GM19372 (cell line): ENCODE data around the gene USP32.
A peak's percentile ranks its signal among the peaks of the same experiment; 100 is the strongest.
"Not testable (repeated sequence)": the region's sequence is repeated elsewhere in the genome, so short reads cannot be mapped to it uniquely, and the experiment has no call there.

Source experiments
- ATAC-seq: cut with Tn5 transposase; IDR thresholded peaks from one replicate; pipeline ENCODE4 v1.9.1; 2021; ENCODE audit warnings: mild to moderate bottlenecking, low read depth, moderate library complexity; ENCODE audit not compliant: unreplicated experiment

USP32 gene

DNA sequence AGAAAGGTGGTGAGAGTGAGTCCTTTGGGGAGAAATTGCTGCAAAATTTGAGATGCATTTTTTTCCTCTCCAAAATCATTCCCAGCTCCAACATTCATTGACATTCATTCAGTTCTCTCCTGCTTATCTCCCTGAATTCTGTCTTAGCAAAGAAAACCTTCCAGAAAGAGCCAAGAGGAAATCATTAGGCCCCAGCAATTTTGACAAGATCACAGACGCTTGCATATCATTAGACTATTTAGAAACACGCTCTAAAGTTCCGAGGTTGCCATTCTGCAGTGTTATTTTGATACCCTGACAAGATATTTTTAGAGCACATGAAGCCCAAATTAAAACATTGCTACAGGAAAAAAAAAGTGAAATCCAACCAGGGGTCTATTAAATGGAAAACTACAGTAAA is 20.8 kb upstream of the USP32 start:
- no peak for ATAC-seq

DNA sequence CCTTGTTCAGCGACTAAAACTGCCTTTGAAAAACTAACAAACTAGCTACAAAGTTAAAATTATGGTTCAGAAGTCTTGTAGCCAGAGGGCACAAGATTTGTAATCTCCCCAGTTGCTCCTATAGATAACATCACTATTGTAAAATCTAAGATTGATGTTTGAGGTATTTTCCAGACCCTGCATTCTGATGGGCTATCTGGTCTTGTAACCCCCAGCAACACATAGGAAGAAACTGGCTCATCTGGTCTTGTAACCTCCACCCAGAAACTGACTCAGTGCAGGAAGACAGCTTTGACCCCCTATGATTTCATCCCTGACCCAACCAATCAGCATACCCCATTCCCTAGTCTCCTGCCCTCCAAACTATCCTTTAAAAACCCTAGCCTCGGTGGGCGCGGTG is 18.1 kb upstream of the USP32 start:
- ATAC-seq = no peak

DNA sequence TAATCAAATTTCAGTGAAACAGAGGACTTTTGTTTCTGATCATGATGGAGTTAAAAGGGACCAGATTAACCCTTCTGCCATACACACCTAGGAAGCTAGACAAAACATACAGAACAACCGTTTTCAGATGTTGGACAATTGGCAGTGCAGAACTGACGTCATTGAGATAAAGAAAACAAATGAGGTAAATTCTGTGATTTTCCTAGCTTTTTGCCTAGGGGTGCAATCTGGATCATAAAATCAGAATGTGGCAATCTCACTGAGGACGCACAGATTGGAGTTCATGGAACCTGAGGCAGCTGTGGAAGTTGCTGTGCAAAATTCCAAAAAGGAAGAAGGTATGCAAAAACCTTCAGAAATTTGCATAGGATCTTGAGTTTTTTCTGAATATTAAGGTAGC is 15.0 kb upstream of the USP32 start:
- no peak for ATAC-seq

DNA sequence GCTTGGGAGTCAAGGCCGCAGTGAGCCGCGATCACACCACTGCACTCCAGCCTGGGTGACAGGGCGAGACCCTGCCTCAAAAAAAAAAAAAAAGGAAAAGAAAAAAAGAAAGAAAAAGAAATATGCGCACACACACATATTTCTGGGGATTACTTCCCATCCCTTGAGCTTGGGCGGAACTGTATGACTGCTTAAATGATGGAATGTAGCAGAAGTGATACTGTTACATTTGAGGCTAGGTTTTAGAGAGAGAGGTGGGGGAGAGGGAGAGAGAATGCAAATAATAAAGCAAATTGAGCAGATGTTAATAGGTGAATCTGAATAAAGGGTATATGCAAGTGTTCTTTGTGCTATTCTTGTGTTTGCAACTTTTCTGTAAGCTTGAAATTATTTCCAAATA is 12.0 kb upstream of the USP32 start:
- ATAC-seq = no peak

DNA sequence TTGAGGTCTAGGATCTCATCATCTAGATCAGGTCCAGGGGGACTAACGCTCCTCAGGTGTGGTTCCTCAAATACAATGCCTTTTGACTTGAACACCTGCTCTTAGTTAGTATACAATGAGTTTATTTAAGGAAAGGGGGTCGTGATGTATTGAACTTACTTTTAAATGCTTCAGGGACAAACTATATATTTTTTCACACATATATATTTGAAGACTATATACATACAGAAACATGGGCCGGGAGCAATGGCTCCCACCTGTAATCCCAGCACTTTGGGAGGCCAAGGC is 11.5 kb upstream of the USP32 start:
- no peak for ATAC-seq

DNA sequence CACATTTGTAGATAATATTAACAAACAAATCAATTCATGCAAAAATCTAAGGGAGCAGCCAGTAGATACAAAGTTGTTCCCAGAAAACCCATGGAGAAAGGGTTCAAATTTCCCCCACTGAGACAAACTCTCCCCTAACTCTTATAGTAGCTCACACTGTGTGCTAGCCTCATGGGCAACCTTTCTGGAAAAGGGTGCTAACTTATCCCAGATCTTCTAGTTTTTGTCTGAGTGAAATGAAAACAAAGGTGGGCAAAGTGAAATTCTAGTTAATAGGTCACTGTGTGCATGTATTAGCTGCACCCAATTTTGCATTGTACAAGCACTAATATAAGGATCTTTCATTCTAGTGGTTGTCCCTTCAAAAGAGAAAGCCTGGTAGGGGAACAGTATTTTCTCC is 9.9 kb upstream of the USP32 start:
- no peak for ATAC-seq

DNA sequence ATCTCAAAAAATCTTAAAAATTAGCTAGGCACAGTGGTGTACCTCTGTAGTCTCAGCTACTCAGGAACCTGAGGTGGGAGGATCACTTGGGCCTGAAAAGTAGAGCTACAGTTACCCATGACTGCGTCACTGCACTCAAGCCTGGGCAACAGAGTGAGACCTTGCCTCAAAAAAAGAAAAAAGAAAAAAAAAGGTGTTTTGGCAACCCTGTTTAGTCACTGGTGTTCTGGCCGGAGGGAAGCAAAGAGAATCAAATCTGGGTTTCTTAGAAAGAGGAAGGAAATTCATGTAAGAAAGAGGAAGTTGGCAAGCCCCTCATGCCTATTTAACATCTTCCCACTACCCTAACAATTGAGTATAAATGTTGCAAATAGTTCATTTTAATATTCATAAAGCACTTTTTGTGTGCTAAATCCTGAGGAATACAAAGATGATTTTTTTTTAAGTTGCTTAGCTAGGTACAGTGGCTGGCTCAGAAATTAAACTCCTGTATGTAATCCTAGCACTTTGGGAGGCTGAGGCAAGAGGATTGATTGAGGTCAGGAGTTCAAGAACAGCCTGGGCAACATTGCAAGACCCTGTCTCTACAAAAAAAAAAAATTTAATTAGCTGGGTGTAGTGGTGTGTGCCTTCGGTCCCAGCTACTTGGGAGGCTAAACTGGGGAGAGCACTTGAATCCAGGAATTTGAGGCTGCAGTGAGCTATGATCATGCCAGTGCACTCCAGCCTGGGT is 6.5 kb upstream of the USP32 start:
- ATAC-seq = peak; percentile 70

DNA sequence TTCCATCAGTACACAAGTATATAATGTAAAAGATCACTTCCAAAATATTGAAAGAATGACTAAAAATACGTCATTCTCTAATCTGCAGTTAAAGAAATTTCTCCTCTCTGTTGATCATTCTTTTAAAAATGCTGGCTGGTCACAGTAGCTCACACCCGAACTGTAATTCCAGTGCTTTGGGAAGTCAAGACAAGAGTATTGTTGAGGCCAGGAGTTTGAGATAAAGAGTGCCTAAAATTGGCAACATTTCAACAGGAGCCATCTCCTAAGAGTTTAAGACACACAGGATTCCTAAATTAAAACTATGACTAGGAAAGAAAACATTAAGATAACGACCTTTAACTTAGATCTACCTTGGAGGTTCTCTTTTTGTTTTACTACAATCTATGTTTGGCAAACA is 4.5 kb upstream of the USP32 start:
- ATAC-seq = no peak

DNA sequence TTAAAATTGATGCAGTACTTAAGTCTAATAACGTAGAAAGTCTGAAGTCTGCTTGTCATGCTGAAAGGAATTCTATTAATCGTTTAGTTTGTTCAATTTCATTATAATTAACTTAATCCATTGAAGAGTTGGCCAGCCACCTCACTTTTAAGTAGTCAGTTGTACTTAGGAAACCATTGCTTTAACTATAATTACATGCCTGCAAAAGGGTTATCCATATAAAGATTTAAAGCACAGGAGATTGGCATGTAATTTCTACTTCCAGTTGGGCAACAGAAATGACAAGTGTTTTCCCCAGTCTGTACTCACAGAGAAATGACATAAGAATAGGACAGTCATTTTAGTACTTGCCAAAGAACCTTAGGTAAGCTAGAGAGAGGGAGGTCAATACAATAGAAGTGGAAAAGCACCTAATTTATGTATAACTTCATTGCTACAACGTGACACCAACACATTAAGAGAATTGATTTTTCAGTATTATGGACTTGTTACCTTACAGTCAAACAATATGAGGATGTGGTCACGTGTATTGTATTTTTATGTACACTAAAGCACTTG is 3.7 kb upstream of the USP32 start:
- ATAC-seq = no peak

DNA sequence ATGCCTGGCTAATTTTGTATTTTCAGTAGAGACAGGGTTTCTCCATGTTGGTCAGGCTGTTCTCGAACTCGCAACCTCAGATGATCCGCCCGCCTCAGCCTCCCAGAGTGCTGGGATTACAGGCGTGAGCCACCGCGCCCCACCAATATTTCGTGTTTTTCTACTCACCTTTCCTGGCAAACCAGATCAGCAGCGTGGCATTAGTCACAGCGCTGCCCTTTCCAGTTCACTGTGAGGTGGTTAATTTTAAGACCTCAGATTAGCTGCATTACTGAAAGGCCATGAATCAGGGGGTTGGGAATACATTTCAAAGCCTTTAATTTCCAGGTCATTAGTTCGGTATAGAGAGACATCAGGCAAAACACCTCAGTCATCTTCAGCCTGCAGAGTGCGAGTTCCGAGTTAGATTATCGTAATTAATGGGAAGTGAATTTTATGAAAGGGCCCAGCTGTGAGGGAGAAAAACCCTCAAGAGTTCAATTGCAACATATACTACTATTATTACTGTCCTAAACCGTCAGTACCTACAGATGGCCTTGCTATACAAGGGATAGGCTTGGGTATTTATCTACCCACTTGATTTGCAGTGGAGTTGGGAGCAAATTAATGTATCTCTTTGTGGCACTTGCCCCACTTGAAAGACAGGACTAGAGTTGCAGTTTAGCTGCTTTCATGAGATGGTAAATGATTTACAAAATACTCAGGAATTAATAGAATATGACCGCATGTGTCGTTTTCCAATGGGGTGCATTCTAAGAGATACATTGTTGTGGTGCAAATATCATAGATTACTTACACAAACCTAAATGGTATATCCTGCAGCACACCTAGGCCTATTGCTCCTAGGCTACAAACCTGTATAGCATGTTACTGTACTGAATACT is 2.1 kb upstream of the USP32 start:
- ATAC-seq = no peak

DNA sequence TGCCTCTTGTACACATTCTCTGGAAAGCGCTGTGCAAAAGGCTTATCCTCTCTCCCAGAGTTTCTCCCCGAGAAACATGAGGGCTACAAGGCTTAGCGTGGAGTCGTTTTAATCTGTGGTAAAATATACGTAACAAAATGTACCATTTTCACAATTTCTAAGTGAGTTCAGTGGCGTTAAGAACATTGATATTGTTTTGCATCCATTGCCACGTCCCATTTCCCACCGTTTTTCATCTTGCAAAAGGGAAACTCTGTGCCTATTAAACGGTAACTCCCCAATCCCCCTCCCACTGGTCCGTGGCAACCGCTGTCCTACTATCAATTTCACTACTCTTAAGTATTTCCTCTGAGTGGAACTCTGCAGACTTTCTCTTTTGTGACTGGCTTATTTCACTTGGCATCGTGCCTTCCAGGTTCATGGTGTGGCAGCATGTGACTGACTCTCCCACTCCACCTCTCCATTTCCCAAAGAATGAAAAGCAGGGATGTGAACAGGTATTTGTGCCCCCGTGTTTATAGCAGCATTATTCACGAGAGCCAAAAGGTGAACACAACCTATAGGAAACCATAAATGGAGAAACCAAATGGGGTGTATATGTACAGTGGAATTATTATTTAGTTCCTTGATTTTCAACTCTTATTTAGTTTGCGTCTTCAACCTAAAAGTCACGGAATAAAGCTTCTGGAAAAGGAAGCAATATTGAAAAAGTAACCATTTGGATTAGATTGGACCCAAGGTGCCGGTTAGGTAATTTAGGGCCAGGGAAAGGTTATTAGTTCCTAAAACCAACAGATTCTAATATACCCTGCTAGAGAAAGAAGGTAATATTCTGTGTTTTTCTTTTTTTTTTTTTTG is 1.1 kb upstream of the USP32 start:
- no peak for ATAC-seq

DNA sequence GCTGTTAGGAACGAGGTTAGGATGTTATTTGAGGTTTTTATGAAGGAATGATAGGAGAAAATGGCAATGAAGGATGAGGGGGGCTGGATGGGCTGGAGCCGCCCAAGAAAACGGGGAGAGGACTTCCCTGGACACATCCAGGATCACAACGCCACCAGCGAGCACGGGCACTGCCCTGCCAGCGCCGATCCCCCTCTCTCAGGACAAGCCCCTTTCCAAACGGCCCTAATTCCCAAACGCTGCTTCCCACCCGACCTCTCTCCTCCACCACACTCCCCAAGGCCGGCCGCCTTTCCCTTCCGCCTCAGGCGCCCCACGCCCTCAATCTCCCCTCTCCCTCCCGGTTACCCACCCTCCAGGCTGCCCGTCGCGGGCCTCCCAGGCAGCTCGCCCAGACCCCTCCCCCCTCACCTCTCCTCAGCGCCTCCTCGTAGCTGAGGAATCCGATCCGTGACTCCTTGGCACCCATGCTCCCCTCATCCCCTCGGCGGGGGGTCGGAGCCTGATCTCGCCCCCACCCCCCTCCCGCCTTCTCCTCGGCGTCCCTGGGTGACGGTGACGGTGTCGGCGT is 377 bp downstream of the USP32 start:
- peak; percentile 10 for ATAC-seq

DNA sequence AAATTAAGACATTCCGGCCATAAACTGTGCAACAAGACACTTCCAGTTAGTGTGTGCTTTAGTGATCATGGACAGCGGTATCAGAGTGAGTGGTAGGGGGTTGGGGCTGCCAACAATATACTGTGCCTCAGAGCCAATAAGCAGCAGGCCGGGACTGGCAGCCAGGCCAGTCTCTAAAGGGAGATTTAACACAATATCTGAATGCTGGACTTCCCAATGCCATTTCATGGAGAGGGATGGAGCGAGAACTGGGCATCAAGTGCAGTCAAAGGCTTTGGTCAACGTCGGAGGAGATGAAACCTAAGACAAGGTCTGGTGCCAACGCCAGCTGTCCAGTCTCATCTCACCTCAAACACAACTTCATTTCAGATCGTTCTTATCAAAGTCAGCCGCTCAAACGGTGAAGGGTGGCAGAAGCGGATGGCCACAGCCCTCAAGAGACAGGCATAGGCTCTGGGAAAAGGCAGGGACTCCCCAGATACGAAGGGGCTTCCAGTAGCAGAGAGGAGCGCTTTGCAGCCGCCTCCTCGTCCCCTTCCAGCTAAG is 935 bp downstream of the USP32 start:
- ATAC-seq = no peak

DNA sequence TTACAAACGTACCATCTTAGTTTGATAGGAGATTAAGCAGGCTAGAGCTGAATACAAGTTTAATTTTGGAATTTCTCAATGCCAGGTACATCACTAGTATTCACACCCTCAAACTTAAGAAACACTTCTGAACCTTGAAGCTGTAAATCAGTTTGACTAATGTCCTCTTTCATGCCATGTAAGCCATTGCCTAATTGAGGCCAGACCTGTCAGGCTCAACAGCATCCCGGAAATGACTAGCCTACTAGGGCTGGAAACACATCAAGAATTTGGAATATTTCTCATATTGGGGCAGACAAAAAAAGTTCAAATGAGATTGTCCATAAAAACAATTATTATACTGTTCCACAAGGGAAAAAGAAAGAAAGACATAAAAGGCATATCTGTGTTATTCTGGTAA is 1.7 kb downstream of the USP32 start:
- ATAC-seq = no peak

DNA sequence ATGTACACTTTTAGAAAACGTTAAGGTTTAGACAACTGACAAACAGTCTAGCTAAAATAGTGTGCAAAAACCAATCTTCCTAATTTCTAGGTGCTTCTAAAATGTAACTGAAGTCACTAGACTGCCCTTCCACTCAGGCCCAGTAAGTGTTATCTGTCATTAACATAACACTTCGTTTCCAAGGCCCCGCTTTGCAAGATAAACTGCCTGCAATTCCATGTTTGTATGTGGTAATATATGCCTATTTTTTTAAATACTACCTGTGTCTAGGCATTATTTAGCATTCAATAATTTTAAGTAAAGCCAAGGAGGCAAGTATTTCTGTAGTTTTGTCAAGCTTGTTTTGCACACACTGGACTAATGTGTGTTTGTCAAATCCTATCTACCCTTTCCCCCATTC is 3.2 kb downstream of the USP32 start:
- ATAC-seq = no peak

DNA sequence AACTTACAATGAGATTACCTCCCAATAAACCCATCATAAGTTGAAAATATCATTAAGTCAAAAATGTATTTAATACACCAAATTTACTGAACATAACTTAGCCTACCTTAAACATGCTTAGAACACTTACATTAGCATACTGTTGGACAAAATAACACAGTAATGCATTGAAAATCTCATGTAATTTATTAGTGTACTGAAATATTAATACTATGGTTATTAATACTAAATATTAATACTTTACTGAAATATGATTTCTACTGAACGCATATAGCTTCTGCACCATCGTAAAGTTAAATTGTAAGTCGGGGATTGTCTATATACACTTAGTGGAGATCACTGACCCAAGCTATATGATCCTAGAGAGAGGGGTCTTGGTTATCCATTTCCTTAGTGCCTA is 4.3 kb downstream of the USP32 start:
- no peak for ATAC-seq

DNA sequence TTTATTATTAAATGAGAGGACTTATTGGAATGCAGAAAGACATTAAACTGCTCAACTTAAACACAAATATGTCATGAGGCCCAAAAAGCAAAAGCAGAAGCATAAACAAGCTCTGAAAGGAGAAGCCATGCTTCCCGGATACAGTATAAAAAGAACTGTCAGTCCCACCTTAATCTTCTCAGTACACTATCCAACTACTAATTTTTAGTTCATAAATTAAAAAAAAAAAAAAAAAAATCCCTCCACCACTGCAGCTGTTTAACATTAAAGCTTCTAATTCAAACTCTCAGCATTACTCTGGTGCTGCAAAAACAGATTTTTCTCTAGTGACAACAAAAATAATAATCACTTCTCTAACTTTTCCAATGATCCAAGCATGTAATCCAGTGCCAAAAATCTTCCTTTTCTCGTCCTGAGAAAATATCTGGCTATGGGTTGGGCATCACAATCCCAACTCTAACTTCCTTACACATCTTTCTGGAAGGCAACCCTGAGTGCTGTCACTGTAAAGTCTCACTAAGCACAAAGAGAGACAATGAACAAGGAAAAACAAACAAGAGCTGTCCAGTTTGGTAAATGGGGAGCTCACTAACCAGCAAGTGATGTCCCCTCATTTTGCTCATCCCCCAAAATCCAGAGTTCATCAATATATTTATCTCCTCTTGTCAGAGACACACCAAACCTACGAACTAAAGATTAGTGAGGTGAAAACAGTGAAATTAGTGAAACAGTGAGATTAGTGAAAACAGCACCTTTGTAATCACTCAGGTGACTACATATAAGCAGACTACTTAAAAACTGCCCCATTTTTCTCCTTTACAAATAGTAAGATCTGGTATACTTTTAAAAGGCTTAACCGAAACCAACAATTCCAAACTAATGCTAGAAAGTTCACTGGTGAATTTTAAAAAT is 5.5 kb downstream of the USP32 start:
- no peak for ATAC-seq

DNA sequence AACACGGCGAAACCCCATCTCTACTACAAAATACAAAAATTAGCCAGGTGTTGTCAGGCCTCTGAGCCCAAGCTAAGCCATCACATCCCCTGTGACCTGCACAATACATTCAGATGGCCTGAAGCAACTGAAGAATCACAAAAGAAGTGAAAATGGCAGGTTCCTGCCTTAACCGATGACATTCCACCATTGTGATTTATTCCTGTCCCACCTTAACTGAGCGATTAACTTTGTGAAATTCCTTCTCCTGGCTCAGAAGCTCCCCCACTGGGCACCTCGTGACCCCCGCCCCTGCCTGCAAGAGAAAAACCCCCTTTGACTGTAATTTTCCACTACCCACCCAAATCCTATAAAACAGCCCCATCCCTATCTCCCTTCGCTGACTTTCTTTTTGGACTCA is 7.0 kb downstream of the USP32 start:
- not testable (repeated sequence) for ATAC-seq

DNA sequence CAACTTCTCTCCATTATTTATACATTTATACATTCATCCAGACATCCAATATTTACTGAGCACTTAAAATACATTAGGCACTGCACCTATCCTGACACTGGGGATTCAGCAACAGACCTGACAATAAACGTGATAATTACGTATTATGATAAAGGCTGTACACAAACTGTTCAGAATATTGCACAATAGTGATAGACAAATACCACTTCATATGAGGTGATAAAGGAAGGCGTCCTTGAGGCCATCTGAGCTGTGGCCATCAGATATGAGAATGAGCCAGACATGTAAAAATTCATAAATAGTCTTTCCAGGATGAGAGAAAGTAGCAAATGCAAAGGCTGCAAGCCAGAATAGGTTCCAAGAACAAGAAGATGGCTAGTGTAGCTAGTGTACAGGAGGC is 8.6 kb downstream of the USP32 start:
- no peak for ATAC-seq
